ENCODE results near the gene ITGB6.
"Not testable (repeated sequence)": the region's sequence is repeated elsewhere in the genome, so short reads cannot be mapped to it uniquely, and the experiment has no call there.

ITGB6 gene

DNA sequence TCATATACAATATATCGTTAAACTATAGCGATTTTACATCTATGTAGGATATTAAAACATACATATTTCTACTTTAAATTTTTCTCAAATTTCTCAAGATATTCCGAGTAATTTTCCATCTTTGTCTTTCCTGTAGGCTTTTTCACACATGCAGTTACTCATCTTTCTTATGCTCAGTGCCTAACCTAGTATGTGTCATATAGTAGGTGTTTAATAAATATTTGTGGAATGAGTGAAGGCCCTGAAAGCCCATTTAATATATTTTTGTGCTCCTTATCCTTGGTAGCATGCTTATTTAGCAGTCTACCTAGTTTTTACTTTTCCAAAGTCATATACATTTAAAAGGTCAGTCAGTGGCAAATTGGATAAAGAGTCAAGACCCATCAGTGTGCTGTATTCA, 67.3 kb downstream of the ITGB6 start:
- DNase-seq, result no peak

DNA sequence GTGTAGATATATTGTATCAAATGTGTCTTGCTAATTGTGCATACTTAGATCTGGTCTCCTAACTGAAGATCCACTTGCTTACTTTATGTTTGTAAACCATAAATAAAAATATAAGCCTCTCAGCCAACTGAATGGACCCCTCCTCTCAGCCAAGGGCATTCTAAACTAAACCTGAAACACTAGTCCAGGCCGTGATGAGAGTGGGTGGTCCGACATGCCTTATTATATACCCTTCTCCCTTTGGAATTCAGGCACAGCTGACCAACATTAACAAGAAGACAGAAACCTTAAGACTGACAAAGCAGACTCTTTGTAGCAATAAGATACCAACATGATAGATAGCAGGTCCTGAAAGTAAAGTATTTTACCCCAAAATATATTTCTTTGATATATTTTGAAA, 73.3 kb downstream of the ITGB6 start:
- DNase-seq, result no peak

DNA sequence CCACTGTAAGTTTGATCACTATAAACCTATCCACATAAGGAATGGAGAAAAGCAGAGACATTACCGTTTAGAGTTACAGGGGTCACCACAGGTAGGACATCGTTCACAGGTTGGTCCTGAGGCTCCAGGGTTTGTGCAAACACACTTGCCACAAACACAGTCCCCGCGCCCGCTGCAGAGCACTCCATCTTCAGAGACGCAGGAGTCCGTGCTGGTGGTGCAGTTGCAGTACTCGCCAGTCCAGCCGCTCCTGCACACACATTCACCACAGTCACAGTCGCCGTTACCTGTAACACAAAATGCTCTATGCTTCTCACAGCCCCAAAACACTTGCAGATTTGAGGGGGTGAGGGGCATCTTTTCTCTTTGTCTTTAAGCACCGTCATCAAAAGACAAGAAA, 73.8 kb downstream of the ITGB6 start:
- no peak for DNase-seq

DNA sequence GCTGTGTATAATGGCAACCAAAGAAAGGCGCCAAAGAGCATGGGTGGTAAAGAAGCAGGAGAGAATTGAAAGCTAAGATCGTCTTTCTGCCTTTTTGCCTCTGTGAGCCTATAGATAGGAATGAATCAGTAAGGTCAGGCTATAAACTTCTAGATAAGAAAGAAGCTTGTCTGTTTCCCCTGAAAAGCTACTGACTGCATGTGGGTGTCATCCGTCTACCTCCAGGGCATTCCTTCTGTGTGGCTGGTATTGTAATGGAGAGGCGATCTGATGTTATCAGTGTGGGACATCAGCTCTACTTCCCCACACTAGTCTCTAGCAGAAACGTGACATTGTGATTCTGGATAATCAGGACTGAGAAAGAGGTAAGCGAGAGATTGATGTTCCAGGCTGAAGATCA, 74.2 kb downstream of the ITGB6 start:
- no peak for DNase-seq

DNA sequence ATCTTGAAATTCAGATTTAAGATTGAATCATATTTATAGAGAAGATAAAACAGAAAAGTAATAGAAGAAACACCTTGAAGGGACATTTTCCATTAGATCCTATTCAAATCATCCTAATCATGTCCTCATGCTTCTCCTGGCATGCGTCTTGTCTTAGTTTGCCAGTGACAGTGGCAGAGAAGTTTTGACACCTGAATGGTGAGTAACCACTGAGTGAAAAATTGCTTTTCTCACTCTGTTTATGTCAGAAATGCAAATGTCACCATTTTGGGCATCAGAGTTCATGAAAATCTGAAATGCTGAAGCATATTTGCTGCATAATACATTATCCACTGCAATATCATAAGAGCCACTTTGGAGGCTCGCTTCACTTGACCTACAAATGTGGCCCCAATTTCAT, 74.7 kb downstream of the ITGB6 start:
- no peak for DNase-seq

DNA sequence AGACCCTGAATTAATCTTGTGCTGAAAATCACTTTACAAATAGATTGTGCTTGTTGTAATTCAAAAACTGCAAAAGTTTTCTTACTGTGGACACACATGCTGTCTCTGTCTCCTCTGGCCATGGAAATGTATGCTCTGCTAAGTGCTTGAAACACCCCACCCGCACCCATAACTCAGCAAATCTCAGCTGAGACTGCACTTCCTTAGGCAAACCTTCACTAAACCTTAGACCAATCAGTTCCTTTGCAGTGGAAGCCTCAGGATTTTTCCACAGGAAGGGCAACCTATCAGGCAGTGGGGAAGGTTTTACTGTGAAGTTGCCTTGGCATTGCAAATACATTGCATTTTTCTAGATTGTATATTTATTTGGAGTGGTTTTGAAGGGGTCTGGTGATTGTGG, 75.5 kb downstream of the ITGB6 start:
- DNase-seq, result no peak

DNA sequence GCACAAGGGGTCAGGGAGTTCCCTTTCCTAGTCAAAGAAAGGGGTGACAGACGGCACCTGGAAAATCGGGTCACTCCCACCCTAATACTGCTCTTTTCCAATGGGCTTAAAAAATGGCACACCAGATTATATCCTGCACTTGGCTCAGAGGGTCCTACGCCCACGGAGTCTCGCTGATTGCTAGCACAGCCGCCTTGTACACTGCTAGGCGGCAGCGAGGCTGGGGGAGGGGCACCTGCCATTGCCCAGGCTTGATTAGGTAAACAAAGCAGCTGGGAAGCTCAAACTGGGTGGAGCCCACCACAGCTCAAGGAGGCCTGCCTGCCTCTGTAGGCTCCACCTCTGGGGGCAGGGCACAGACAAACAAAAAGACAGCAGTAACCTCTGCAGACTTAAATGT, 85.4 kb downstream of the ITGB6 start:
- not testable (repeated sequence) for DNase-seq

DNA sequence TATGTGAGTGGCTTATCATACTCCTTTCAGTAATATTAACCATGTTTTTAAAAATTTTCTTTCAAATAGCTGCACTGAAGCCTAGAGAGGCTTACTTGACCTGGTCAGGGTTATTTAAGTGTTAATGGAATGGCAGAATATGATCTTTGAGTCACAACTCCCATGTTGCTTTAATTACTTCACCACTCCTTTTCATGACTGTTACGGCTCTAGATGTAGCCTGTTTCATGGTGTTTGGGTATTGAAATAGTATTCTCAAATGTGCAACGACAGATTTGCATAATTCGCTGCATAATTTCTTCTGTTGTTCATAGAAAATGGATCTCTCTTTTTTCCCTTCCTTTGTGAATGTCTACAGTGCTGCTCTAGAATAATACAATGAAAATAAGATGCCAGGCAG, 86.1 kb downstream of the ITGB6 start:
- DNase-seq, result no peak

DNA sequence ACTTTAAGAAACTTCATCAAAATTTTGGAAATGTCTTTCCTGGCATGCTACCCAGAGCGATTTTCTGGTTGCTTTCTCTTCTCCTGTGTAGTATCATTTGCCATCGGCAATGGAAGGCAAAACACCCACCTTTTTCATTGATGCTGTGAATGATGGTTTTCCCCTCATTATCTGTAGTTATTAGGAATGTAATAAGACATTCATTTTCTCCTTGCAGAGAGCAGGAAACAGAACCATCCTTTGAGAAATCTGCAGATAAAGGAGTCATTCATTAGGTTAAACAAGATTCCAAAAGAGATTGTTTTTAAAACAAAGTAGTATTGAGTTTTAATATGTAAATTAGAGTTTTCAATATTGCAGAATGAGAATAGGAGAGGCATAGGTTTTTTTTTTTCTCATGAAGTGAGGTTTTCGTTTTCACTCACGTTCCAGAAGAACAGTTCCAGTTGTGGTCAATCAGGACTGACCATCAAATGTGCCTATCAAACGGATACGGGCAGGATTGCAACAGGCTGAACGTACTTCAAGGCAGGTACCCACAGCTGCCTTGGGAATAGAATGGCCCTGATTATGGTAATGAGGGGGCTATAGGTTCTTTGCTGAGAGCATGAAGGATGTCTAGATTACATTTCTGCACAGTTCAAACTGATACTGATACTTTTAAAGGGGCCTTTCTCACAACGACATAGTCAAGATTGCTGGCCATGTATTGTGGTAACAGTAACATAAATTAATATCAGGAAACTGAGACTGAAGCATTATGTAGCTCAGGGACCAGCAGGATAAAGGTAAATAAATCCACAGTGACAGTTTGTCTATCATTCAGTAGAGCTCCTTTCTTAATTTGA, 87.9 kb downstream of the ITGB6 start:
- DNase-seq, result no peak

DNA sequence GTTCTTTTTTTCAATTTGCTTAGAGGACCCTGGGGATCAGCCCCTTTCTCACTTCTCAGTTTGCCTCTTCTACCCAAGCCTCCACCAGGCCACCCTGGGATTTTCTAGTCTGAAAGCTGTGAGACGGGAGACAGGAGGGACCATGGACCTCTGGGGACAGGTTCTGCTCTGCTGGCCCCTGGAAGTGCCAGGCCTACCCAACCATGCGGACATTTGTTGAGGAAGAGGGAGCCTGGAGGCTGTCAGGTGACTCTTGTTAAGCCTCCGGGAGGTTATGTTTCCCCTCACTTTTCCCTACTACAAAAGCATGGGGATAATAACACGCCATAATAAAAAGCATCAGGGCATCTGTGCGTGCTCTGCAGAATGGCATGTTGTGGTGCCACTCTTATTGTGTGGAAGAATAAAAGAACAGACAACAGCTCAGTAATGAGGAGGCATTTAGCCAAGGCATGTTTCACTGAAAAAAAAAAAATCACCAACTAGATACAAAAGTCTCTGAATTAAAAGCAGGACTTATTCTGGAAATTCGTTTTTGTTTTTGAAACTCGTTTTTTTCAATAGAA, 89.3 kb downstream of the ITGB6 start:
- DNase-seq, result no peak

DNA sequence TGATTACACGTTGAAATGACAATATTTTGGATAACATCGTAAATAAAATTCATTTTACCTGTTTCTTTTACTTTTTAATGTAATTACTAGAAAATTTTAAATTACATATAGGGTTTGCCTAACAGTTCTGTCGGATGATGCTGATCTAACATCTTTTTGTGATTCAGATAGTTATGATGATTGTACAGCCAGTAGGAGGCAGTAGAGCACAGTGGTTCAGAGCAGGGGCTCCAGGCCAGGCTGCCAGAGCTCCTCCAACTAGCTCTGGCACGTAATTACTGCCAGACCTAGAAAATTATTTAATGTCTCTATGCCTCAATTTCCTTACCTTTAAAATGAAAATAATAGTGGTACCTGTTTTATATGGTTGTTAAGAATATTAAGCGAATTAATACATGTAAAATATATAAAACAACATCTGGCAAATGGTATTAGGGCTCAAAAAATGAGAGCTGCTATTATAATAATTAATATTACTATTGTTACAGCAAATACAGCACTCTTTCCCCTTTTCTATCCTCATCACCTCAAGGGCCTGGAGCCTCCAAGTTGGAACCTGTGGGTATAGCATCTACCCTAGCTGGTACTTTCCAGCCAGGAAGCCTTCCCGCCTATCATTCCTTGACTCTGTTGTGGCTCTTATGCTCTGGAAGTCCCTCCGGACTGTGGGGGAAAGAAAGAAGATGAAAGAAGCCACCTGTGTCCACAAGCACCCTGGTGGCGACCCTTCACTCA, 90.0 kb downstream of the ITGB6 start:
- DNase-seq, result no peak

DNA sequence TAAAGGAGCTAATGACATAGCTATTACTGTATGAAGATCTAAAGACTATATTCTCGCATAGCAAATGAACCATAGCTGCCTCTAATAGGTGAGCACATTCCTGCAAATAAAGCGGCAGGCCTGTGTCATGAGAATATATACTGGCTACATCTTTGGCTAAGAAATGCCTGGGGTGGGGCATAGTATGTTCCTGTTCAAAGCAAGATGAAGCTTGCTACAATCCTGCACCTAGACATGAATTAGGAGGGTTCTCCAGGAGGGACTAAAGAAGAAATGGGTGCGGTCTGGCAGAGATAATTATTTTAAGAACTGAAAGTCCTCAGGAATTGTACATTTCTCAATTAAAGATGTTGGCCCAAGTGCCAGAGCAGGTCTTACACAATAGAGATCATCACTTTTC, 90.8 kb downstream of the ITGB6 start:
- no peak for DNase-seq

DNA sequence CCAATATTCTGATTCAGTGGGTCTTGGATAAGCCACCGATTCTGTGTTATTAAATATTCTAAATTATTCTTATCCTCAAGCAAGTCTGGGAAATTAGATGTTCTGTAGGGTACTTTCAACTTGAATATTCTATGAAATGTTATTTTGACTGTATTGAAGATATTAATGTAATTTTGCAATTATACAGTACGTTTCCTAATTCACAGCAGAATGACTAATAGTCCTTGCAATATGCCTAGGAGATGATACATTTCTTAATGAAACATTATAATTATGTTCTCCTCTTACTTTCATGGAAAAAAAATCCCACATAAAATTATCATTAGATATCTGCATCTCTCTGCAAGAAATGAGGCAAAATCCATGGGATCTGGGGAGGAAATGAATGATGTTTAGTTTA, 91.4 kb downstream of the ITGB6 start:
- DNase-seq, result no peak

DNA sequence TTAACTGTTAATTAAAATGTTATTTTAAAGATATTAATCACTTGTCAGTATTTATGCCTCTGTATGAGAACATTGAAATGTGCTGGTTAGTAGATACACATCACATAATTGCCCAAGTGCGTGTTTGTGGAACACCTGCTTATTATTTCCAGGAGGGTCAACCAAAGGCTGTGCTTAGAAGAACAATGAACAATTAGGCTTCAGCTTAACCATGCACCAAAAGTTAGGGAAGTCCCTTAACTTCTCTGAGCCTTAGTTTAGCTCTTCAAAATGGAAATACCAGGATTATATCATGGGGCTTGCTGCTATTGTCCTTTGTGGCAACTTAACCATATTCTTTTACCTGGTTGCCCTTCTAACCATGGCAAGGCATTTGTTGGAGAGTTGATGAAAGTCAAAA, 94.7 kb downstream of the ITGB6 start:
- DNase-seq, result no peak

DNA sequence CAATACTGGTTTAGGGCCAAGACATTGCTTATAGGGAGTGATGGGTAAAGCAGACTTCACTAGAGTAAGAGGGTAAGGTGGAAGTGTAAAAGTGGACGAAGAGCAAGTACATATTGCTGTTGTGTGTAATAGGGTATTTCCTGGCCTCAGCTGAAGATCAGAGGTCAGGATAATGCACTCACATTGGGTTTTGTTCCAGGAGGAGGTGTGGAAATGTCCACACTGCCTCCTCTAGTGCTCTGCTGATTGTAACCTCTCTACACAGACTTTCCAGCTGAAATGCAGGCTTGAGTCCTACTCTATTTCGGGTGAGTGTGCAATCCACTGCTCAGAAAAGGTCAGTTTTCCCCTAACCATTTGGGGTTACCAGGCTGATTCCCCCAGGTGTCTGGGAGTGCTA, 96.0 kb downstream of the ITGB6 start:
- no peak for DNase-seq

DNA sequence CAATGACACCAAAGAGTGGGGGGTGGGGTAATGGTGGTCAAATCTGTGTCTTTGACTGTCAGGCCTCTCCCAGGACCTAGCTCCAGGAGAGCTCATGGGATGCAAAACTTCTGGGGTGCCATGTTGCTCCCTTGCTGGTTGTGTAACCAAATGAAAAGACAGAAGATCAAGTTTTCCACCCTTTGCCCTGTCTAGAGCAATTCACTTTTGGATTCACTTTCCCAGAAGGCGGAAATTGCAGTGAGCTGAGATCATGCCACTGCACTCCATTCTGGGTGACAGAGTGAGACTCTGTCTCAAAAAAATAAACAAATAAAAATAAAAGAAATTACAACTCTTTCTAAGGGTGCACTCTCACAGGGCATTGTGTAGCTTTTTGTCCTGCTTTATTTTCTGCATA, 102.7 kb downstream of the ITGB6 start:
- no peak for DNase-seq

DNA sequence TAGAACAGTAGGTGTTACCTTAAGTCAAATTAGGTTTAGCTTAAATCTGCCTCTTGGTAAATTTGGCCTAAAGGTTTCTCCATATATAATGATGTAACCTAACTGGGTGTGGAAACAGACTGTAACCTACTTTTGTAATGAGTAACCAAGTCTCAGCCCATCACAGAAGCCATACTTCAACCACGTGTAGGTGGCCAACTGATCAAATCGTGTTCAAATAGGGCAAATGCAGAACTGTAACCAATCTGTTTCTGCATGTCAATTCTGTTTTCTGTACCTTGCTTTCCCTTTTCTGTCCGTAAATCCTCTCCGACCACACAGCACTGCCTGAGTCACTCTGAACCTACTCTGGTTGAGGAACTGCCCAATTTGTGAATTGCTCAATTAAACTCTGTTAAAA, 103.7 kb downstream of the ITGB6 start:
- no peak for DNase-seq

DNA sequence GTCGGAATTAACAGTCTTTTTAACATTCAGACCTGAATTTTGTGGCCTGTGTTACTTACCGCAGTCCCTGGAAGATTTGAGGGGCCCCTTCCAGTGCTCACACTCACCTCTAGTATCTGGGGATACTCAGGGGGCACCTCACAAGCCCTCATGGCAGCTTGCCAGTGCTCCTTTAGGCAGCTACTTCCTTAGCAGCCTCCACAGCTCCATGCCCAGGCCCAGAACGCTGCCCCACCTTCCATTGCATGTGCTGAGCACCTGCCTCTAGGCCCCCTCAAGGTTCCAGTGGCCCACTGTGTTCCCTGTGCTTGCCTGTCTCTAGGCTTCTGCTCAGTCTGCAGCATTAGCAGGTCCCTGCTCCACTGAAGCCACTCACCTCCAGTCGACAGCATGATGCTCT, 107.6 kb downstream of the ITGB6 start:
- DNase-seq, result no peak

DNA sequence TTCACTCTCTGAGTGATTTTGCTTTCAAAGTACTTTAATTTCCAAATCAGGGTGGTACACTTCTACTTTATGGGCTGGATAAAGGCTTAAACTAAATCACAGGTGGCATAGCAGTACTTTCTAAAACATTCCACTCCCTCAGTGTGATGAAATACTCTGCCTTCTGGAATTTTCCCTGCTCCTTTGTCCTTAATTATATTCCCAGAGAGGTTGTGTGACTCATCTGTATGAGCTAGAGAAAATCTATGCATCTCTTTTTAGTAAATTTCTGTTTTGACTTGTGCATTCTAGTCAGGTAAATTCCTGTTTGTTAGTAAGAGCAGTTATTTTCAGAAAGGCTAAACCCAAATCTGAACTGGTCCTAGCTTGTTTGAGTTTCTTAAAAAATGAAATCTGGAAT, 108.7 kb downstream of the ITGB6 start:
- no peak for DNase-seq

DNA sequence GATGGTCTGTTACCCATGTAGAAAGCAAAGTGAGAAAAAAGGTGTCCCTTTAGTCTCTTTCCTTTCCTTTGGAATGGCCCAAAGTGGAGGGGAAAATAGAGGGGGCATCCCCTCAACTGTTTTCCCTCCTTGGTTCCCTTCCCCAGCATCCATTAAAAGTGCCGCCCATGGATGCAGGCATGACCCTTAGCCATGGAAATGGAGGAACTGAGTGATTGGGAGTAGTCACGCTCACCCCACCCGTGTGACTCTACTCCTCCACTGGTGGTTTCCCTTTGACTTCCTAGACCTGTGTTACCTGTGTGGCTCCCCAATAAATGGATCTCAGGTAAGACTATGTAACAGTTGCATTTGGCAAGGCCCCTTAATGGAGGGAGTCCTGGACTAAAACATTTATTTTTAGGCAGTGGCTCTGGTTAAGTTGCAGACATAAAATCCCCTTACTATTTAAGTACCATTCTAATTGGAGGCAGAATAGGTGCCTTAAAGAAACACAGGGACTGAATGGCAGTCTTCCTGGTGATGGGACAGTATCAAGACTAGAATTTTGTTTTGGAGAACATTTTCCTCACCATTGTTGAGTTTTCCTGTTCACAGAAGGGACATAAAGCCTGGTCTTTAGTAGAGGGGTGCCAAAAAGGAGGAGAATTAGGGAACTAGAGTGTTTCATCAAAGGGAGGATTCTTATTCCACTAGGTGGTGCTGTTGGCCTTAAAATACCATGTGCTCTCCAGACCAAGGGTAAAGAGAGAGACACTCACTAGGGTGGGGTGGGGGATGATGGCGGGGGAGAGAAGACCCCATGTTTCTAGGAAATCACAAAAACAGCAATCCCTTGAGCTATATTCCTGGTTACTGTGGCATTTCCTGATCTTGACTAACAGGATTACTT, 112.0 kb downstream of the ITGB6 start:
- no peak for DNase-seq

DNA sequence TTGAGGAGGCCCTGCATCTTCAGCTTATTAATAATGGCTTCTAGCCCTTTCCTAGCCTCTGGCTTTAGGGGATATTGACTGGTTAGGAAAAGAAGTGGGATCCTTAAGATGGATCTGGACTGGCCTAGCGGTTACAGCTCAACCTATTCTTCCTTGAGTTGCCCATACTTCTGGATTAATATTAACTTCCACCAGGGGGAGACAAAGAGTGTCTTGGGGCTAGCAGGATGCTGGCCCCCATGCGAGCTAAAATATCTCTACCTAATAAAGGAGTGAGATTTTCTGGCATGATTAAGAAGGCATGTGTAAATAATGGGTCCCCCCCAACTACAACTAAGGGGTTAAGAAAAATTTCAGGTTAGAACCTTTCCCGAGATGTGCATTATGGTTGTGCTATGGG, 114.4 kb downstream of the ITGB6 start:
- no peak for DNase-seq

DNA sequence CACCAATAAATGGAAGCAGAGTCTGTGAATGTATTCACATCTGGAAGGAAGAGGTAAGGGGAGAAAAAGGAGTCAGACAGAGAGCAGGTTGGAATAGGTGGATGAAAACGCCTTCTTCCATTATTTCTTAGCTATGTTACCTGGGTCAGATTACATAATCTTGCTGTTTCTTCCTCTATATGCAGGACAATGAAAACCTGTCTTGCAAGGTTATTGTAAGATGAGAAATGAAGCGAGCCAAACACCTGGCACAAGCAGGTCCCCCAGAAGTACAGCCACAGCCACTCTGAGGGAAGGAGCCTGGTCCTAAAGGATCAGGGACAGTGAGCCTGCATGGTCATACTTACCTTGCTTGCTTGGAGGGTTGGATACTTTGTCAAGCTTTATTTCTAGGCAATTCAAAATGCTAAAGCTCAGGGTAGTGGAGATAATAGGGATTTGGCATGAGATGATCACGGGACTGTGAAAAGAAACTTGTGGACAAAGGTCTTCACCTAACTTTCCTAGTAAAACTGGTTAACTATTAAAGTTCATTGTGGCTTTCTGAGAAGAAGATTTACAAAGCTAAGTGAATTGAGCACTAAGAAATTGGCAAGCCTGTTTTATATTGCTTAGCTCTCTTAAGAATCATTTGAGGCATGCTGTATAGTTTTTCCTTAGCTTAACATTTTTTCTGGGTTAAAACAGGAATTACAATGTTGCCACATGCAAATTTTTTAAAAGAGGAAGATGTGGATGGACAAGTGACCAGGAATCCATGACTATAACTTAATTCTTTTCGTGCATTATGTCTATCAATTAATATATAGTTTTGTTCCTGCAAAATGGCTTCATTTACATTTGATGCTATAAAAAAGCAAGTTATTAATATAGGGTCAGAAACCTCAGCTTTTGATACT, 121.9 kb downstream of the ITGB6 start:
- no peak for DNase-seq
